IgD-negative memory B cell (primary cell): ENCODE results near the gene RNASE7. TPM values are rescaled to one million over a fixed set of nuclear protein-coding genes. Genes with fewer than 3 reads are reported as not detected.
"Not testable (repeated sequence)": the region's sequence is repeated elsewhere in the genome, so short reads cannot be mapped to it uniquely, and the experiment has no call there.

Experiments
- H3K27ac Mint-ChIP-seq, 3 donors: one replicate each; pipeline ENCODE4 v1.8.0; 2020 to 2022; ENCODE audit warnings: mild to moderate bottlenecking in 3 of 3, mixed read lengths in 3 of 3, moderate library complexity in 1 of 3
- H3K27me3 Mint-ChIP-seq: one replicate; pipeline ENCODE4 v1.8.0; 2021; ENCODE audit warnings: mixed read lengths
- H3K36me3 Mint-ChIP-seq: one replicate; pipeline ENCODE4 v1.8.0; 2020; ENCODE audit warnings: mild to moderate bottlenecking, mixed read lengths
- H3K4me1 Mint-ChIP-seq, 3 donors: one replicate each; pipeline ENCODE4 v1.8.0; 2020 to 2022; ENCODE audit warnings: mixed read lengths in 3 of 3, mild to moderate bottlenecking in 1 of 3
- H3K4me3 Mint-ChIP-seq, 4 donors: one replicate each; pipeline ENCODE4 v1.8.0; 2020 to 2022; ENCODE audit warnings: mild to moderate bottlenecking in 4 of 4, mixed read lengths in 4 of 4, moderate library complexity in 3 of 4
- H3K9me3 Mint-ChIP-seq, 3 donors: one replicate each; pipeline ENCODE4 v1.8.0; 2020 to 2021; ENCODE audit warnings: mixed read lengths in 3 of 3, mild to moderate bottlenecking in 1 of 3
- polyA plus RNA-seq: library from polyadenylated mRNA; unstranded; fragments of 300-500 nt; fragmentation: Illumina TruSeq; gene quantifications from one replicate; pipeline ENCODE4 v1.2.3, GENCODE V29; 2021

RNASE7 gene
- polyA plus RNA-seq, result not detected

GRCh38 chr14:21041676-21042433, at the start of gene RNASE7:
Gene RNASE7 (plus strand): TSS chr14:21042362. CDS start chr14:21042993, 631 bp downstream.
- Mint-ChIP-seq H3K9me3 (no peaks in the 10 kb centered on the region), H3K4me3 (no peak within 1 kb of the TSS), H3K27ac (no peak within 1 kb of the TSS), H3K27me3 (peaks cover 15% of the 10 kb centered on the region), H3K36me3 (peaks cover 3% of the 10 kb centered on the region), H3K4me1 (peaks cover 0 to 2% (median 0%) of the 10 kb centered on the region in 3 donors)

GRCh38 chr14:20996521-20996920, 45.6 kb upstream of the RNASE7 start:
- H3K4me3 Mint-ChIP-seq, result no peak overlapping the region
- H3K27ac Mint-ChIP-seq, result no peak overlapping the region

GRCh38 chr14:20997115-20997514, 45.0 kb upstream of the RNASE7 start:
- H3K9me3 Mint-ChIP-seq, result no peaks in the 10 kb centered on the region
- peaks cover 0 to 3% (median 0%) of the 10 kb centered on the region in 3 donors for H3K4me1 Mint-ChIP-seq
- H3K4me3 Mint-ChIP-seq, result no peak overlapping the region
- H3K27ac Mint-ChIP-seq, result no peak overlapping the region
- no peaks in the 10 kb centered on the region for H3K27me3 Mint-ChIP-seq
- H3K36me3 Mint-ChIP-seq, result no peaks in the 10 kb centered on the region

More at GRCh38 chr14:20996521-20996920, 45.6 kb upstream of the RNASE7 start:
- Mint-ChIP-seq H3K36me3 (no peaks in the 10 kb centered on the region), H3K4me1 (peaks cover 3 to 4% (median 3%) of the 10 kb centered on the region in 3 donors), H3K9me3 (no peaks in the 10 kb centered on the region), H3K27me3 (no peaks in the 10 kb centered on the region)

- Mint-ChIP-seq H3K27me3 (no peaks in the 10 kb centered on the region), H3K36me3 (no peaks in the 10 kb centered on the region), H3K9me3 (no peaks in the 10 kb centered on the region), H3K4me1 (peaks cover 0 to 3% (median 0%) of the 10 kb centered on the region in 3 donors), H3K27ac (no peak overlapping the region), H3K4me3 (no peak overlapping the region)
Measured at GRCh38 chr14:20997564-20997963, 44.6 kb upstream of the RNASE7 start.

GRCh38 chr14:20998139-20998538, 44.0 kb upstream of the RNASE7 start:
- no peaks in the 10 kb centered on the region for H3K27me3 Mint-ChIP-seq
- no peaks in the 10 kb centered on the region for H3K9me3 Mint-ChIP-seq
- H3K4me3 Mint-ChIP-seq, result no peak overlapping the region
- H3K27ac Mint-ChIP-seq, result no peak overlapping the region
- no peaks in the 10 kb centered on the region for H3K36me3 Mint-ChIP-seq
- peaks cover 0 to 3% (median 0%) of the 10 kb centered on the region in 3 donors for H3K4me1 Mint-ChIP-seq

- Mint-ChIP-seq H3K9me3 (no peaks in the 10 kb centered on the region), H3K27ac (peak within 1 kb of the TSS in 1 of 3 donors; percentile 4), H3K27me3 (no peaks in the 10 kb centered on the region), H3K36me3 (no peaks in the 10 kb centered on the region), H3K4me1 (peaks cover 0 to 3% (median 0%) of the 10 kb centered on the region in 3 donors), H3K4me3 (no peak within 1 kb of the TSS)
Measured at GRCh38 chr14:20998674-20999366, 43.3 kb upstream of the RNASE7 start, which contains the start of gene SLC39A2. Gene SLC39A2 (plus strand): TSS chr14:20999293. CDS start chr14:20999447, 154 bp downstream.

- Mint-ChIP-seq H3K4me3 (no peak overlapping the region), H3K27me3 (no peaks in the 10 kb centered on the region), H3K36me3 (no peaks in the 10 kb centered on the region), H3K4me1 (peaks cover 0 to 3% (median 0%) of the 10 kb centered on the region in 3 donors), H3K9me3 (no peaks in the 10 kb centered on the region), H3K27ac (peak overlapping the region in 1 of 3 donors; percentile 4)
Measured at GRCh38 chr14:20999591-20999990, 42.6 kb upstream of the RNASE7 start.

- H3K4me1 Mint-ChIP-seq, result no peaks in the 10 kb centered on the region
- no peak overlapping the region for H3K4me3 Mint-ChIP-seq
Measured at GRCh38 chr14:21001218-21001617, 40.9 kb upstream of the RNASE7 start.

GRCh38 chr14:21003788-21004346, 38.3 kb upstream of the RNASE7 start:
- no peaks in the 10 kb centered on the region for H3K27me3 Mint-ChIP-seq
- H3K9me3 Mint-ChIP-seq, result no peaks in the 10 kb centered on the region
- H3K36me3 Mint-ChIP-seq, result no peaks in the 10 kb centered on the region
- no peak overlapping the region for H3K27ac Mint-ChIP-seq
- H3K4me1 Mint-ChIP-seq, result no peaks in the 10 kb centered on the region
- H3K4me3 Mint-ChIP-seq, result no peak overlapping the region

More at GRCh38 chr14:21001218-21001617, 40.9 kb upstream of the RNASE7 start:
- peak overlapping the region in 1 of 3 donors; percentile 68 for H3K27ac Mint-ChIP-seq
- no peaks in the 10 kb centered on the region for H3K9me3 Mint-ChIP-seq
- no peaks in the 10 kb centered on the region for H3K36me3 Mint-ChIP-seq
- no peaks in the 10 kb centered on the region for H3K27me3 Mint-ChIP-seq

- not testable (repeated sequence) for H3K4me1 Mint-ChIP-seq, H3K36me3 Mint-ChIP-seq
Measured at GRCh38 chr14:21009721-21010120, 32.4 kb upstream of the RNASE7 start.

GRCh38 chr14:21011136-21011535, 31.0 kb upstream of the RNASE7 start:
- H3K4me3 Mint-ChIP-seq, result no peak overlapping the region
- no peaks in the 10 kb centered on the region for H3K36me3 Mint-ChIP-seq
- peaks cover 2% of the 10 kb centered on the region for H3K27me3 Mint-ChIP-seq
- no peaks in the 10 kb centered on the region for H3K4me1 Mint-ChIP-seq
- H3K9me3 Mint-ChIP-seq, result no peaks in the 10 kb centered on the region
- H3K27ac Mint-ChIP-seq, result no peak overlapping the region

More at GRCh38 chr14:21009721-21010120, 32.4 kb upstream of the RNASE7 start:
- not testable (repeated sequence) for H3K27ac Mint-ChIP-seq, H3K9me3 Mint-ChIP-seq, H3K27me3 Mint-ChIP-seq, H3K4me3 Mint-ChIP-seq

GRCh38 chr14:21014761-21015190, 27.4 kb upstream of the RNASE7 start:
- Mint-ChIP-seq H3K27me3 (peaks cover 5% of the 10 kb centered on the region), H3K9me3 (no peaks in the 10 kb centered on the region), H3K36me3 (peaks cover 5% of the 10 kb centered on the region), H3K4me3 (no peak overlapping the region), H3K4me1 (no peaks in the 10 kb centered on the region), H3K27ac (no peak overlapping the region)

GRCh38 chr14:21015312-21015711, 26.9 kb upstream of the RNASE7 start:
- Mint-ChIP-seq H3K9me3 (no peaks in the 10 kb centered on the region), H3K27ac (no peak overlapping the region), H3K27me3 (peaks cover 7% of the 10 kb centered on the region), H3K36me3 (peaks cover 5% of the 10 kb centered on the region), H3K4me1 (no peaks in the 10 kb centered on the region), H3K4me3 (no peak overlapping the region)

GRCh38 chr14:21016413-21017190, 25.6 kb upstream of the RNASE7 start:
- no peaks in the 10 kb centered on the region for H3K9me3 Mint-ChIP-seq
- no peaks in the 10 kb centered on the region for H3K4me1 Mint-ChIP-seq
- peaks cover 9% of the 10 kb centered on the region for H3K36me3 Mint-ChIP-seq
- H3K4me3 Mint-ChIP-seq, result no peak overlapping the region
- no peak overlapping the region for H3K27ac Mint-ChIP-seq
- H3K27me3 Mint-ChIP-seq, result peaks cover 11% of the 10 kb centered on the region
